Immature natural killer cell (primary cell): ENCODE measurements around the gene PNKD. TPM values are rescaled to one million over a fixed set of nuclear protein-coding genes. Genes with fewer than 3 reads are reported as not detected.

Source experiments
- DNase-seq, 3 donors: peaks; one replicate each; pipeline ENCODE4 v3.0.0; 2022; ENCODE audit warnings: mixed read lengths in 1 of 3
- H3K27ac Mint-ChIP-seq, 6 donors: one replicate each; pipeline ENCODE4 v1.8.0; 2020; ENCODE audit warnings: mixed read lengths in 6 of 6, mild to moderate bottlenecking in 5 of 6, inconsistent platforms in 4 of 6, moderate library complexity in 3 of 6
- H3K27me3 Mint-ChIP-seq, 3 donors: one replicate each; pipeline ENCODE4 v1.8.0; 2020 to 2021; ENCODE audit warnings: low read depth in 3 of 3, mild to moderate bottlenecking in 3 of 3, mixed read lengths in 3 of 3, moderate library complexity in 3 of 3, inconsistent platforms in 1 of 3
- H3K36me3 Mint-ChIP-seq, 3 donors: one replicate each; pipeline ENCODE4 v1.8.0; 2020; ENCODE audit warnings: mixed read lengths in 3 of 3, inconsistent platforms in 2 of 3, mild to moderate bottlenecking in 2 of 3
- H3K4me1 Mint-ChIP-seq, 2 donors: one replicate each; pipeline ENCODE4 v1.8.0; 2020; ENCODE audit warnings: inconsistent platforms in 2 of 2, mild to moderate bottlenecking in 2 of 2, mixed read lengths in 2 of 2, moderate library complexity in 1 of 2
- H3K4me3 Mint-ChIP-seq, 5 donors: one replicate each; pipeline ENCODE4 v1.8.0; 2020; ENCODE audit warnings: mild to moderate bottlenecking in 5 of 5, mixed read lengths in 5 of 5, inconsistent platforms in 3 of 5, moderate library complexity in 3 of 5
- H3K9me3 Mint-ChIP-seq, 6 donors: one replicate each; pipeline ENCODE4 v1.8.0; 2020; ENCODE audit warnings: mild to moderate bottlenecking in 6 of 6, mixed read lengths in 6 of 6, inconsistent platforms in 4 of 6, moderate library complexity in 3 of 6
- polyA plus RNA-seq, 3 donors: library from polyadenylated mRNA; unstranded; fragments of 300-500 nt; fragmentation: Illumina TruSeq; gene quantifications; one replicate each; pipeline ENCODE4 v1.2.3, GENCODE V29; 2021

Gene PNKD
- polyA plus RNA-seq, 3 donors from 2014 or later: 96.3 to 145 (median 98.9) TPM

DNA sequence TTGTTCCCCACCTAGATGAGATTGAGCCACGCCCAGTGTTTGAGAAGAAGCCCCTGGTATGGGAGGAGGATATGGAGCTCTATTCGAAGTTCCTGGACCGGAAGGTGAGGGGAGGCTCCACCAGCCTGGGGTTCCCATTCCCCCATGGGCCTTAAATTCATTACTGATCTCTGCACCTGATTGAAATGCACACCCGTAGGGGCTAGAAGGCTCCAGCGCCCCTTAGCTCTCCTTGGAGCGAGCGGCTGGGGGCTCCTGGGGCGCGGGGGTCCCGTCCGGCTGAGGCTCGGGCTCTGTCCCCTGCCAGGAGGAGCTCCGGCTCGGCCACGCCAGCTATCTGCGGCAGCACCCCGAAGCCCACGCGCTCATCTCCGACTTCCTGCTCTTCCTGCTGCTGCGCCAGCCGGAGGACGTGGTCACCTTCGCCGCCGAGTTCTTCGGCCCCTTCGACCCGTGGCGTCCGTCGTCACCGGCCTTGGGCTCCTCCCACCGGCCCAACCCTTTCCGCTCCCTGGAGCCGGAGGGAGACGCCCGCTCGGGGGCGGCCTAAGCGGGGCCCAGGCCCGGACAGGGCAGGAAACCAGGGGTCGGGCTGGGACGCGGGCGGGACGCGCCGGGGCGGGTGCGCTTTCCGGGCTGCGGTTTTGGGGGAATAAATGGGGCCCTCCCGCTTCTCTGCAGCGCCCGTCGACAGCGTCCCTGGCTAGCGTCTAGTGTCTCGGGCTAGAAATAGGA, 97.3 kb downstream of the PNKD start:
- peak overlapping the region; percentile 82 to 89 (median 86) for H3K4me3 Mint-ChIP-seq
- peaks cover 2 to 3% (median 2%) of the 10 kb centered on the region in 3 donors for H3K27me3 Mint-ChIP-seq
- DNase-seq: peak; percentile 78 to 83 (median 81)
- H3K4me1 Mint-ChIP-seq: peaks cover 27 to 33% of the 10 kb centered on the region in 2 donors
- no peaks in the 10 kb centered on the region for H3K36me3 Mint-ChIP-seq
- H3K27ac Mint-ChIP-seq: peak overlapping the region; percentile 82 to 96 (median 90)
- H3K9me3 Mint-ChIP-seq: no peaks in the 10 kb centered on the region

GRCh38 chr2:218368150-218368528, 97.8 kb downstream of the PNKD start:
- H3K36me3 Mint-ChIP-seq: no peaks in the 10 kb centered on the region
- H3K27ac Mint-ChIP-seq: peak overlapping the region; percentile 82 to 96 (median 90)
- no peak for DNase-seq
- H3K9me3 Mint-ChIP-seq: no peaks in the 10 kb centered on the region
- peaks cover 2 to 3% (median 2%) of the 10 kb centered on the region in 3 donors for H3K27me3 Mint-ChIP-seq
- H3K4me3 Mint-ChIP-seq: peak overlapping the region; percentile 82 to 89 (median 86)
- H3K4me1 Mint-ChIP-seq: peaks cover 27 to 33% of the 10 kb centered on the region in 2 donors

DNA sequence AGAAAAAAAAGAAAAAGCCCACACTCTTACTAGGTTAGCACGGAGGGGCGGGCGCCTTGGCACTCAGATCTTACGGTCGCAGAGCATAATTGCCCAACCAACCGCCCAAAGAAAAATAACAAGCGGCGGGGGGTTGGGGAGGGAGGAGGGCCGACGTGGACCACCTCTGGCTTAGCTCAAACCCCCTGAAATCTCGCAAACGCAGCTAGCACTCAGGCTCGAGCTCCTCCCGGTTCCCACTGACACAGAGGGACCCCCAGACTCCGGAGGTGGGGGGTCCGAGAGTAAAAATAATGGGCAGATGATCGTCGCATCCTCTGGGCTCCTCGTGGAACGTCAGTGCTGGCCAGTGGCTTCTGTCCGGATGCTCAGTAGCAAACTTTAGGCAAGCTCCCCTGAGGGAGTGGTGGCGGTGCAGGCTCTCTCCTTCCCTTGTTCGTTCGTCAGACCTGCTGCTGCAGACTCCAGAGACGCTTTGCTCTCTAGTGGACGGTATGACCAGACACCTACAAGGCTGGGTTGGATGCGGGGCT, 98.4 kb downstream of the PNKD start:
- H3K4me1 Mint-ChIP-seq: peaks cover 27 to 33% of the 10 kb centered on the region in 2 donors
- H3K27ac Mint-ChIP-seq: peak overlapping the region; percentile 34 to 96 (median 90)
- H3K9me3 Mint-ChIP-seq: no peaks in the 10 kb centered on the region
- no peaks in the 10 kb centered on the region for H3K36me3 Mint-ChIP-seq
- no peak for DNase-seq
- H3K4me3 Mint-ChIP-seq: peak overlapping the region; percentile 82 to 89 (median 86)
- peaks cover 2 to 3% (median 2%) of the 10 kb centered on the region in 3 donors for H3K27me3 Mint-ChIP-seq

GRCh38 chr2:218369330-218369729, 99.0 kb downstream of the PNKD start:
- H3K27me3 Mint-ChIP-seq: peaks cover 2 to 3% (median 2%) of the 10 kb centered on the region in 3 donors
- H3K4me3 Mint-ChIP-seq: peak overlapping the region in 4 of 5 donors; percentile 82 to 89 (median 87)
- peak overlapping the region; percentile 55 to 96 (median 74) for H3K27ac Mint-ChIP-seq
- no peaks in the 10 kb centered on the region for H3K36me3 Mint-ChIP-seq
- H3K9me3 Mint-ChIP-seq: no peaks in the 10 kb centered on the region
- DNase-seq: no peak
- H3K4me1 Mint-ChIP-seq: peaks cover 27 to 33% of the 10 kb centered on the region in 2 donors

DNA sequence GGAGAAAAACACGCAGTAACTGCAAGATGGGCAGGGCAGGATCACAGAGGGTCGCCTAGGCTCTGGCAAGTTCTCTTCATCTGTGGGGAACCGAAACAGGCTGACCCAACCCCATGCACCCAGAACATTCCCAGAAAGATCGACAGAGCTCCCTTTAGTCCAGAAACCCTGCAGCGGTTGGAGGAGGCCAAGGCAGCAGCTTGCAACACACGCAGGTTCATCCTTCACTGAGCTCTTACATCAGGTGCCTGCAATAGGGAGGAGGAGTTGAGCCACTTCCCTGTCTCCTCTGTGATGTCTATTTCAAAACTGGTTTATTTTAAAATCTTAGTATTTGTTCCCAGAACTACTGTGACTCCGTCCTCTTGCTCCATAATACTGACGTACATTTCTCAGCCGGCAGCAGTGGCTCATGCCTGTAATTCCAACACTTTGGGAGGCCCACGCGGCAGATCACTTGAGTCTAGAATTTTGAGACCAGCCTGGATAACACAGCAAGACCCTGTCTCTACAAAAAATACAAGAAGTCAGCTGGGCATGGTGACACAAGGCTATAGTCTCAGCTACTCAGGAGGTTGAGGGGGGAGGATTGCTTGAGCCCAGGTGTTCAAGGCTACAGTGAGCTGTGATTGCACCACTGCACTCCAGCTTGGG, 100.2 kb downstream of the PNKD start:
- Mint-ChIP-seq H3K36me3 (no peaks in the 10 kb centered on the region), H3K27ac (peak overlapping the region; percentile 23 to 87 (median 54)), H3K9me3 (no peaks in the 10 kb centered on the region), H3K27me3 (peaks cover 2 to 3% (median 2%) of the 10 kb centered on the region in 3 donors), H3K4me1 (peaks cover 25 to 33% of the 10 kb centered on the region in 2 donors), H3K4me3 (no peak overlapping the region)
- DNase-seq: no peak

DNA sequence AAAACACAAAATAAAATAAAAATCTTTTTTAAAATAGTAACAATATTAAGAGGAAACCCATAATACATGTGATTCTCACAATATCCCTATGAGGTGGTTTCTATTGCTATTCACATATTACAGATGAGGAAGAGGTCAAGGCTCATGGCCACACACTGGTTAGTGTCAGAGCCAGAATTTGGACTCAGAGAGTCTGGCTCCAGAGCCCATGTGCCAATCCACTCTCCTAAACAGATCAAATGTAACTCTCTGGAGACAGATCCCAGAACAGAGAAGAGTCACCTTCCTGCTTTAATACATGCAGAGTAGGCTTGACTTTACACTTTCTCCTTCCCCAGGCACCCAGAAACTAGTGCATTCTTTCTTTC, 101.6 kb downstream of the PNKD start:
- DNase-seq: no peak
- H3K36me3 Mint-ChIP-seq: no peaks in the 10 kb centered on the region
- H3K4me3 Mint-ChIP-seq: no peak overlapping the region
- peaks cover 20 to 29% of the 10 kb centered on the region in 2 donors for H3K4me1 Mint-ChIP-seq
- H3K27ac Mint-ChIP-seq: peak overlapping the region in 1 of 6 donors; percentile 50
- H3K9me3 Mint-ChIP-seq: no peaks in the 10 kb centered on the region
- H3K27me3 Mint-ChIP-seq: peaks cover 0 to 3% (median 2%) of the 10 kb centered on the region in 3 donors

GRCh38 chr2:218374795-218375194, 104.5 kb downstream of the PNKD start:
- H3K36me3 Mint-ChIP-seq: no peaks in the 10 kb centered on the region
- no peak for DNase-seq
- H3K27me3 Mint-ChIP-seq: no peaks in the 10 kb centered on the region
- peaks cover 0 to 6% of the 10 kb centered on the region in 2 donors for H3K4me1 Mint-ChIP-seq
- no peak overlapping the region for H3K27ac Mint-ChIP-seq
- no peaks in the 10 kb centered on the region for H3K9me3 Mint-ChIP-seq
- H3K4me3 Mint-ChIP-seq: no peak overlapping the region

GRCh38 chr2:218375212-218375611, 104.9 kb downstream of the PNKD start:
- no peaks in the 10 kb centered on the region for H3K27me3 Mint-ChIP-seq
- no peak overlapping the region for H3K4me3 Mint-ChIP-seq
- H3K36me3 Mint-ChIP-seq: no peaks in the 10 kb centered on the region
- H3K4me1 Mint-ChIP-seq: peaks cover 0 to 1% of the 10 kb centered on the region in 2 donors
- no peaks in the 10 kb centered on the region for H3K9me3 Mint-ChIP-seq
- no peak for DNase-seq
- no peak overlapping the region for H3K27ac Mint-ChIP-seq

DNA sequence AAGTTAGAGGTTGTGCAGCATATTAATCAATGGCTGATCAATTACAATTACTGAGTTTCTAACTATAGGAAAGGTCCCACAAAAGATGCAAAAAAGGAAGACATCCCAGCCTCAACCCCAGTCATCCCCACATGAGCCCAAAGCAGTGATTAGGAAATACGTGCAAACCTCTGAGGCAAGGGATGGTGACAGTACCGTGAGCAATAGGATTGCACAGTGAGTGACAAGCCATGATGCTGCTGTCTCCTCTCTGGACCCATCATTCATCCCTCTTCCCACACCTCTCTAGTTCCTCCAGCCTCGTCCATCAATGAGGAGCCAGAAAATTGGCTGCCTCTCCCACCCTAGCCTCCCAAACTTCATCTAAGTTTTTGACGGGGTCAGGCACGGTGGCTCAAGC, 107.7 kb downstream of the PNKD start:
- H3K4me1 Mint-ChIP-seq: peaks cover 7 to 9% of the 10 kb centered on the region in 2 donors
- DNase-seq: no peak
- H3K9me3 Mint-ChIP-seq: no peaks in the 10 kb centered on the region

DNA sequence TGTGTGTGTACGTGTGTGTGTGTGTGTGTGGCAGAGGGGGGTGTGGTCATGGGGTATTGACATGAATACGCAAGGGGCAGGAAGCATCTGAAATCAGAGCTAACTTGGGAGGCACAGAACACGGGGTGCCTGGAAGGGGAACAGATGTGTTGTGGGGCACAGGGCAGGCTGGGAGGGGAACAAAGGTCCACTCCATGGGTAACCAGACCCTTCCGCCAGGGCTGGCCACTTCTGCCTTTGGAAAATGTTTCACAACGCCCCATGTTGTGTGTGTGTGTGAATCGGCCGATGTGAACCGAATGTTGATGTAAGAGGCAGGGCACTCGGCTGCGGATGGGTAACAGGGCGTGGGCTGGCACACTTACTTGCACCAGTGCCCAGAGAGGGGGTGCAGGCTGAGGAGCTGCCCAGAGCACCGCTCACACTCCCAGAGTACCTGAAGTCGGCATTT, 111.6 kb downstream of the PNKD start, which contains the start of gene SLC11A1:
TSS of gene SLC11A1 (plus strand) at position 358 of the 451 bp plus-strand sequence. CDS start 96 bp downstream, outside the sequence.
- Mint-ChIP-seq H3K36me3 (no peaks in the 10 kb centered on the region), H3K27me3 (peaks cover 0 to 9% (median 0%) of the 10 kb centered on the region in 3 donors), H3K9me3 (no peaks in the 10 kb centered on the region), H3K4me3 (peak within 1 kb of the TSS in 3 of 5 donors; percentile 7 to 45 (median 24)), H3K4me1 (peaks cover 7 to 9% of the 10 kb centered on the region in 2 donors), H3K27ac (peak within 1 kb of the TSS in 3 of 6 donors; percentile 14 to 34 (median 27))
- DNase-seq: no peak

More for the DNA sequence above, 107.7 kb downstream of the PNKD start:
- H3K36me3 Mint-ChIP-seq: no peaks in the 10 kb centered on the region
- H3K27me3 Mint-ChIP-seq: peaks cover 0 to 5% (median 0%) of the 10 kb centered on the region in 3 donors
- H3K27ac Mint-ChIP-seq: no peak overlapping the region
- no peak overlapping the region for H3K4me3 Mint-ChIP-seq

DNA sequence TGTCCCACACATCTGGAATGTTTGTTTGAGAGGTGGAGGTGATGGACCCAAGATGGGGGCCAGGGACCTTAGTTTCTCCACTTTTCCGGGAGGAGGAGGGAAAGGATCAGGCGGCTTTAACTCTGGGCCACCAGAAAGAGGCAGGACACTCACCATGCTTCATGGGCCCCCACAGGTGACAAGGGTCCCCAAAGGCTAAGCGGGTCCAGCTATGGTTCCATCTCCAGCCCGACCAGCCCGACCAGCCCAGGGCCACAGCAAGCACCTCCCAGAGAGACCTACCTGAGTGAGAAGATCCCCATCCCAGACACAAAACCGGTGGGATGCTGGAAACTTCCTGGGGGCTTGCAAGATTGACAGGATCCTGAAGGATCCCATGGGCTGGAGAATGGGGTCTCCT, 112.5 kb downstream of the PNKD start:
- H3K36me3 Mint-ChIP-seq: no peaks in the 10 kb centered on the region
- no peak for DNase-seq
- H3K9me3 Mint-ChIP-seq: no peaks in the 10 kb centered on the region
- no peak overlapping the region for H3K4me3 Mint-ChIP-seq
- H3K27ac Mint-ChIP-seq: no peak overlapping the region
- H3K27me3 Mint-ChIP-seq: peaks cover 0 to 13% (median 2%) of the 10 kb centered on the region in 3 donors
- H3K4me1 Mint-ChIP-seq: peaks cover 10 to 15% of the 10 kb centered on the region in 2 donors

- Mint-ChIP-seq H3K4me3 (no peak overlapping the region), H3K27ac (no peak overlapping the region), H3K9me3 (no peaks in the 10 kb centered on the region)
Measured at GRCh38 chr2:218383892-218384519, 113.7 kb downstream of the PNKD start.

DNA sequence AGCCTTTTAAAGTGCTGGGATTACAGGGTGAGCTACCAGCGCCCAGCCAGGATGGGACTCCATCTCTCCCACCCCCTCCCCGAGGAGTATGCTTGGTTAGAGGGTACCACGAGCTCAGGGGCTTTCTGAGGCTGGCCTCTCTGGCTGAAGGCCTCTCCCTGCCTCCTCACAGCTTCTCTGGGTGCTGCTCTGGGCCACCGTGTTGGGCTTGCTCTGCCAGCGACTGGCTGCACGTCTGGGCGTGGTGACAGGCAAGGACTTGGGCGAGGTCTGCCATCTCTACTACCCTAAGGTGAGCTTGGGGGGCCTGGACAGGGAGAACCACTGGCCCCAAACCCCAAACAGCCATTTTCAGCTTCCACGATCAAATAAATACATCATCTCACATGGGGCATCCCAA, 114.7 kb downstream of the PNKD start:
- peaks cover 0 to 13% (median 2%) of the 10 kb centered on the region in 3 donors for H3K27me3 Mint-ChIP-seq
- no peak overlapping the region for H3K27ac Mint-ChIP-seq
- DNase-seq: no peak
- no peaks in the 10 kb centered on the region for H3K36me3 Mint-ChIP-seq
- no peaks in the 10 kb centered on the region for H3K9me3 Mint-ChIP-seq
- no peak overlapping the region for H3K4me3 Mint-ChIP-seq
- H3K4me1 Mint-ChIP-seq: peaks cover 19 to 26% of the 10 kb centered on the region in 2 donors

More at GRCh38 chr2:218383892-218384519, 113.7 kb downstream of the PNKD start:
- peaks cover 0 to 13% (median 2%) of the 10 kb centered on the region in 3 donors for H3K27me3 Mint-ChIP-seq
- peaks cover 11 to 16% of the 10 kb centered on the region in 2 donors for H3K4me1 Mint-ChIP-seq
- no peak for DNase-seq
- no peaks in the 10 kb centered on the region for H3K36me3 Mint-ChIP-seq
